ENCODE data around the gene PDE6D. TPM values are rescaled to one million over a fixed set of nuclear protein-coding genes. Genes with fewer than 3 reads are reported as not detected.

PDE6D gene
- total RNA-seq, 1 donor from 2014 or later = 47.1 TPM

GRCh38 chr2:231718799-231719198 is 62.3 kb downstream of the PDE6D start:
- Mint-ChIP-seq H3K4me3 (ENCODE audit: unreplicated experiment) (no peak overlapping the region), H3K27ac (ENCODE audit: unreplicated experiment) (no peak overlapping the region), H3K27me3 (ENCODE audit: unreplicated experiment) (no peaks in the 10 kb centered on the region)

DNA sequence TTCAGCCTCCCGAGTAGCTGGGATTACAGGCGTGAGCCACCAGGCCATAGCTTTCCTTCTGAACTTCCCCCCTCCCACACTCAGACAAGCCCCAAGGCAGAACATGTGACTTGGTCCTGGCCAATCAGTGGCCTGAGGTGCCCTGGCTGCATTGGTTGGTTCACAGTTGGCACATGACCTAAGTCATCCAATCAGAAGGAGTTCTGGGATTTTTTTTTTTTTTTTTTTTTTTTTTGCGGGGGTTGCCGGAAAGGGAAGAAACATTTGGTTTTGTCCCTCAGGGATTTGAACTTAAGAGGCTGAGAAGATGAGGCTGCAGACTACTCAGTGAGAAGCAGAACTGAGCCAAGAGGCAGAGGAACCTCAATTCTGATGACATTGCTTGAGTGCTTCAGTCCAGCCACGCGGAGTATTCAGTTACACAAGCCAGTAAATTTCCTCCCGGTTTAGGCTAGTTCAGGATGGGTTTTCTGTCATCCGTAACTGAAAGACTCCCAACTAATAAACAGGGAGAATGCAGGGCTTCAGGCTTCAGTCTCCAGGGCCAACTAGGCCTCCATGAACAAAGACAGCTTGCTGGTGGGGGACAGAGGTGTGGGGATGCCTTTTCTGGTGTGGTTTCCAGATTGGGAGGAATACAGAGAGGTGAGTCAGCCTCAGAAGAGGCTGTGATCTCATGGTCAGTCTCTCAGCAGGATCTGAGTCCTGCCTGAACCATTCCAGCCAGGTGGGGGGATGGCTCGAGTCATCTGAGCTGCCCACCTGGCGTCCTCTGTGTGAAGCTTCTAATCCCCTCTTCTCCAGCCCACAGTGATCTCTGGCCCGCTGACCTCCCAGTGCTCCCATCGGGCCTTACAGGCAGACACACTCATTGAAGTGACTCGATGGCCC is 63.6 kb downstream of the PDE6D start:
- Mint-ChIP-seq H3K27me3 (ENCODE audit: unreplicated experiment) (peaks cover 4% of the 10 kb centered on the region), H3K27ac (ENCODE audit: unreplicated experiment) (peak overlapping the region; percentile 28), H3K4me1 (ENCODE audit: low read depth, unreplicated experiment) (peaks cover 14% of the 10 kb centered on the region), H3K36me3 (ENCODE audit: unreplicated experiment) (no peaks in the 10 kb centered on the region), H3K4me3 (ENCODE audit: unreplicated experiment) (peak overlapping the region; percentile 59), H3K9me3 (ENCODE audit: unreplicated experiment) (peaks cover 3% of the 10 kb centered on the region)
- no peak for TF ChIP-seq CTCF (IDR thresholded peaks at IDR 0.05; ENCODE audit: partially characterized antibody, unreplicated experiment)
- no peak for DNase-seq

More at GRCh38 chr2:231718799-231719198, 62.3 kb downstream of the PDE6D start:
- no peak for DNase-seq
- H3K4me1 Mint-ChIP-seq (ENCODE audit: low read depth, unreplicated experiment) = peaks cover 9% of the 10 kb centered on the region
- H3K36me3 Mint-ChIP-seq (ENCODE audit: unreplicated experiment) = no peaks in the 10 kb centered on the region
- TF ChIP-seq CTCF (IDR thresholded peaks at IDR 0.05; ENCODE audit: partially characterized antibody, unreplicated experiment) = no peak
- H3K9me3 Mint-ChIP-seq (ENCODE audit: unreplicated experiment) = no peaks in the 10 kb centered on the region

- Mint-ChIP-seq H3K27me3 (ENCODE audit: unreplicated experiment) (peaks cover 9% of the 10 kb centered on the region), H3K27ac (ENCODE audit: unreplicated experiment) (no peak overlapping the region)
Measured at GRCh38 chr2:231716666-231717280, 64.3 kb downstream of the PDE6D start.

DNA sequence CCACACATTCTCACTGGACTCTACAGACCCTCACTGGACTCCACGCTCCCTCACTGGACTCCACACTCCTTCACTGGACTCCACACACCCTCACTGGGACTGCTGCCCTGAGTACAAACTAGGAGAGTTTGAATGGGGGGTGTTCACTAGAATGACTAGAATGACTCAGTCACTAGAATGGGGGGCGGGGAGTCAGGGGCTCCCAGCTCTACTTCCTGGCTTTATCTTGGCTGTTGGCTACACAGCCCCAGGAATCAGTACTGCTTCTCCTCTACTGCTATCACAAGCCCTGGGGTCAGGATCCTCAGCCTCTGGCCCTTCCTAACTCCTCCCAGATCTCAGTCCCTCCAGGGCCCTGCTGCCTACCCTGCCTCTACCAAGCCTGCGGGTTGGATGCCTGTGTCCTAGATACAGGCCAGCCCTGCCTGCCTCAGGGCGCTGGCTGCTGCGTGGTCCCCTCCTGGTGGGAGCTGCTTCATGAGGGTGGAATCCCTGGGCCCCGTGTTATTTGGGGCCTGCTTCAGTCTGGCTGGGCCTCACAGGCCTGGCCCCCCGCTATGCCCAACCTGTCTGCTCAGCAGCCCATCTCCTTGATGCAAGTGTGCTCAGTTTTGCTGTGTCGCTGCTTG is 65.0 kb downstream of the PDE6D start:
- H3K27ac Mint-ChIP-seq (ENCODE audit: unreplicated experiment) = peak overlapping the region; percentile 39
- H3K4me1 Mint-ChIP-seq (ENCODE audit: low read depth, unreplicated experiment) = peaks cover 21% of the 10 kb centered on the region
- DNase-seq = no peak
- TF ChIP-seq CTCF (IDR thresholded peaks at IDR 0.05; ENCODE audit: partially characterized antibody, unreplicated experiment) = no peak
- H3K27me3 Mint-ChIP-seq (ENCODE audit: unreplicated experiment) = peaks cover 11% of the 10 kb centered on the region
- peak overlapping the region; percentile 30 for H3K4me3 Mint-ChIP-seq (ENCODE audit: unreplicated experiment)
- peaks cover 4% of the 10 kb centered on the region for H3K36me3 Mint-ChIP-seq (ENCODE audit: unreplicated experiment)
- peaks cover 11% of the 10 kb centered on the region for H3K9me3 Mint-ChIP-seq (ENCODE audit: unreplicated experiment)

More at GRCh38 chr2:231716666-231717280, 64.3 kb downstream of the PDE6D start:
- no peak overlapping the region for H3K4me3 Mint-ChIP-seq (ENCODE audit: unreplicated experiment)
- peaks cover under 1% of the 10 kb centered on the region for H3K36me3 Mint-ChIP-seq (ENCODE audit: unreplicated experiment)
- DNase-seq = no peak
- H3K4me1 Mint-ChIP-seq (ENCODE audit: low read depth, unreplicated experiment) = peaks cover 20% of the 10 kb centered on the region
- H3K9me3 Mint-ChIP-seq (ENCODE audit: unreplicated experiment) = peaks cover 6% of the 10 kb centered on the region
- no peak for TF ChIP-seq CTCF (IDR thresholded peaks at IDR 0.05; ENCODE audit: partially characterized antibody, unreplicated experiment)
